MCF 10A (cell line): ENCODE data around the gene UBQLN4. TPM values are rescaled to one million over a fixed set of nuclear protein-coding genes. Genes with fewer than 3 reads are reported as not detected.
A peak's percentile ranks its signal among the peaks of the same experiment; 100 is the strongest.

Experiments
- BruUV-seq: library from RNA; stranded (reverse); fragments of 400-500 nt; replicated peaks from 2 replicates; lab custom pipeline; 2021; lab: Mats Ljungman, UMichigan
- CTCF ChIA-PET: fragments of 300-600 bp; sonication (Branson Sonifier 250); formaldehyde crosslinking; extraction: SDS; loops from one replicate; lab custom pipeline; 2021; ENCODE audit warnings: antibody characterized with exemption, inconsistent platforms; lab: Yijun Ruan, JAX
- POLR2A ChIA-PET: fragments of 300-600, 350-650 bp; sonication (Branson Sonifier 250); formaldehyde crosslinking; extraction: SDS; loops from one replicate; lab custom pipeline; 2020; ENCODE audit warnings: antibody characterized with exemption, inconsistent platforms; lab: Yijun Ruan, JAX
- DNase-seq: peaks from one replicate; pipeline ENCODE4 v3.0.0-alpha.2; 2018; ENCODE audit not compliant: unreplicated experiment
- H3K27ac Mint-ChIP-seq: one replicate; pipeline ENCODE4 v1.8.0; 2022; ENCODE audit warnings: mild to moderate bottlenecking, low read depth, mixed read lengths; ENCODE audit not compliant: unreplicated experiment
- H3K27me3 Mint-ChIP-seq: one replicate; pipeline ENCODE4 v1.8.0; 2022; ENCODE audit warnings: mixed read lengths; ENCODE audit not compliant: insufficient read depth, unreplicated experiment
- H3K36me3 Mint-ChIP-seq: one replicate; pipeline ENCODE4 v1.8.0; 2022; ENCODE audit warnings: mild to moderate bottlenecking, moderate library complexity, mixed read lengths; ENCODE audit not compliant: insufficient read depth, unreplicated experiment
- H3K4me1 Mint-ChIP-seq: one replicate; pipeline ENCODE4 v1.8.0; 2022; ENCODE audit warnings: mixed read lengths; ENCODE audit not compliant: insufficient read depth, unreplicated experiment
- H3K4me3 Mint-ChIP-seq: one replicate; pipeline ENCODE4 v1.8.0; 2022; ENCODE audit warnings: mild to moderate bottlenecking, moderate library complexity, mixed read lengths; ENCODE audit not compliant: unreplicated experiment
- H3K9me3 Mint-ChIP-seq: one replicate; pipeline ENCODE4 v1.8.0; 2022; ENCODE audit warnings: mixed read lengths; ENCODE audit not compliant: unreplicated experiment
- intact Hi-C: fragments of 100-400 bp; cut with micrococcal nuclease; formaldehyde crosslinking; loops from 2 replicates; pipeline ENCODE4 v1.14.1; 2022
- total RNA-seq: library from RNA; stranded (reverse); gene quantifications from 2 replicates; pipeline ENCODE4 v1.2.3, GENCODE V29; 2022
- TF ChIP-seq, protein P1 (sequence below): fragments of 200-600 bp; IDR thresholded peaks from one replicate; pipeline ENCODE4 v1.8.0; 2022; ENCODE audit warnings: antibody characterized with exemption, mild to moderate bottlenecking; ENCODE audit not compliant: unreplicated experiment

The UBQLN4 gene
- total RNA-seq, 1 experiment from 2014 or later: 49.0 TPM

DNA sequence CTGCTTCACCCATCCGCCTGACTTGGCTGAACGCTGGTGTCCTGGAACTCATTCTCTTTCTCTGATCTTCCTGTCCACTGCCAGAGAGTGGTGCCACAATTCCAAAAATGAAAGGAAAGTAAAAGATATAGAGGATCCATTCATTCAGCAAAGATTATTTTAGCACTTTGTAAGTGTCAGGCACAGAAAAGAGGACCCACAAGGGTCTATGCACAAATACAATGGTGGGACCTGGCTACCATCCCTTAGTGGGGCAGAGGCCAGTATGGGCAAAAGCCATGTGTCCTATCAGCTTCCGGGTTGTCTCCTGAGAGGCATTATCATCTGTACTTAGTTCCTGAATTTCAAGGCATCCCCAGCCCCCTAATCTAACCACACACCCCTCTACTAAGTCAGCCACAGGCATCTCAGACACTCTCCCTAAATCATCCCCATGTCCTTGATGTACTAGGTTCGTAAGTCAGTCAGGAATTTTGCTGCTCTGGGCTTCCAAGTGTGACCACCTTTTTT is 51.9 kb downstream of the UBQLN4 start:
- H3K27me3 Mint-ChIP-seq: no peaks in the 10 kb centered on the region
- ChIA-PET CTCF (interaction anchor here (0.6 to 7.9 kb wide), 17 partner anchors 11 to 795 kb away, joined by 3 to 71 read pairs (median 5); partner anchors contain the start of gene PMF1), POLR2A (interaction anchor here (0.6 to 6.0 kb wide), 16 partner anchors 7 to 281 kb away, joined by 3 to 61 read pairs (median 4); partner anchors contain the start of genes ARHGEF2, KHDC4, LAMTOR2 and SMG5)
- BruUV-seq: no TSS peak
- peak overlapping the region; percentile 74 for H3K4me3 Mint-ChIP-seq
- no peak for DNase-seq
- peak overlapping the region; percentile 94 for H3K27ac Mint-ChIP-seq
- TF ChIP-seq, protein P1, sequence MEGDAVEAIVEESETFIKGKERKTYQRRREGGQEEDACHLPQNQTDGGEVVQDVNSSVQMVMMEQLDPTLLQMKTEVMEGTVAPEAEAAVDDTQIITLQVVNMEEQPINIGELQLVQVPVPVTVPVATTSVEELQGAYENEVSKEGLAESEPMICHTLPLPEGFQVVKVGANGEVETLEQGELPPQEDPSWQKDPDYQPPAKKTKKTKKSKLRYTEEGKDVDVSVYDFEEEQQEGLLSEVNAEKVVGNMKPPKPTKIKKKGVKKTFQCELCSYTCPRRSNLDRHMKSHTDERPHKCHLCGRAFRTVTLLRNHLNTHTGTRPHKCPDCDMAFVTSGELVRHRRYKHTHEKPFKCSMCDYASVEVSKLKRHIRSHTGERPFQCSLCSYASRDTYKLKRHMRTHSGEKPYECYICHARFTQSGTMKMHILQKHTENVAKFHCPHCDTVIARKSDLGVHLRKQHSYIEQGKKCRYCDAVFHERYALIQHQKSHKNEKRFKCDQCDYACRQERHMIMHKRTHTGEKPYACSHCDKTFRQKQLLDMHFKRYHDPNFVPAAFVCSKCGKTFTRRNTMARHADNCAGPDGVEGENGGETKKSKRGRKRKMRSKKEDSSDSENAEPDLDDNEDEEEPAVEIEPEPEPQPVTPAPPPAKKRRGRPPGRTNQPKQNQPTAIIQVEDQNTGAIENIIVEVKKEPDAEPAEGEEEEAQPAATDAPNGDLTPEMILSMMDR: peak; percentile 14
- H3K9me3 Mint-ChIP-seq: no peaks in the 10 kb centered on the region
- H3K36me3 Mint-ChIP-seq: no peaks in the 10 kb centered on the region
- intact Hi-C loops: loop anchor here (1.0 to 5.0 kb wide), 4 partner anchors 53 to 376 kb away; partner anchors contain the start of gene LAMTOR2
- H3K4me1 Mint-ChIP-seq: peaks cover 38% of the 10 kb centered on the region

DNA sequence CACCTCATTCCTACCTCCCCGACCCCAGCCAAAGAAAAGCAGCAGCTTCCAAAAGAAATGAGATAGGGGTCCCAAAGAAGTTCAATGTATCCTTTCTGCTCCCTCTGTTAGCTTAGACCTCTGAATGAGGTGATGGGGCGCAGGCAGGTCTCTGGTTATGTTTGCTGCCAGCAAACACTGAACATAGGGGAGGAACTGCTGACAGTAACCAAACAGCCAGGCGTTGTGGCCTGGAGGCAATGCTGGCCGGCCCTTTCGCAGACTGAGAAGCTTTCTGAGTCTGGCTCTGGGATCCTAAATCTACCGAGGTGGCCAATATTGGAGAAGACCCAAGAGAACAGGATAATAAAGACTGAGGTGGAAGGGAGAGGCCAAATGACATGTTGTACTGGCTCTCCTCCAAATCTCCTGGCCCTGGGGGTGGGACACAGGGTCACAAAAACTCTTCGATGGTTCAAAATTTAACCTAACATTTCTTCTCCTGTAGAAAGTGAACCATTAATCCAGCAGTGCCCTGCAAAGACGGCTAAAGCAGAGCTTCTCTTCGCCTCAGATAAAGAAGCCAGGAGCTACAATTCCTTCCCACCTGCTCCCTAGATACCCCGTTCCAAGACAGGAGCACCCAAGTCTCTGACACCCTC is 52.5 kb downstream of the UBQLN4 start:
- CTCF ChIA-PET: interaction anchor here (0.5 to 7.9 kb wide), 13 partner anchors 11 to 794 kb away, joined by 3 to 71 read pairs (median 3); no protein-coding TSS in a partner anchor
- POLR2A ChIA-PET: interaction anchor here (0.6 to 6.0 kb wide), 15 partner anchors 10 to 201 kb away, joined by 3 to 61 read pairs (median 4); partner anchors contain the start of genes ARHGEF2, KHDC4, LAMTOR2 and SSR2
- Mint-ChIP-seq H3K4me3 (peak overlapping the region; percentile 74), H3K27me3 (no peaks in the 10 kb centered on the region), H3K27ac (peak overlapping the region; percentile 94), H3K4me1 (peaks cover 35% of the 10 kb centered on the region), H3K9me3 (no peaks in the 10 kb centered on the region), H3K36me3 (no peaks in the 10 kb centered on the region)
- TF ChIP-seq, protein P1: no peak
- no peak for DNase-seq
- BruUV-seq: no TSS peak
- intact Hi-C loops: loop anchor here (1.0 to 5.0 kb wide), 2 partner anchors 65 to 376 kb away; no protein-coding TSS in a partner anchor

DNA sequence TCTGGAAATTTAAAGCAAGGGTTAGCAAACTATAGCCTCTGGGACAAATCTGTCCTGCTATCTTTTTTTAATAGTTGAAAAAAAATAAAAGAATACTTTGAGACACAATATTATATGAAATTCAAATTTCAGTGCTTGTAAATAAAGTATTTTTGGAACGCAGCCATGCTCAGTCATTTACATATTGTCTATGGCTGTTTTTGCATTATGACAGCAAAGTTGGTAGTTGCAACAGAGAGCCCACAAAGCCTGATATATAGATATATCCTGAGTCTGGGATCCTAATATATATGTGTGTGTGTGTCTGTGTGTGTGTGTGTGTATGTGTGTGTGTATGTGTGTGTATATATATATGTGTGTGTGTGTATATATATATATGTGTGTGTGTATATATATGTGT is 53.6 kb downstream of the UBQLN4 start:
- H3K27me3 Mint-ChIP-seq: no peaks in the 10 kb centered on the region
- no peaks in the 10 kb centered on the region for H3K36me3 Mint-ChIP-seq
- no peaks in the 10 kb centered on the region for H3K9me3 Mint-ChIP-seq
- no peak for DNase-seq
- H3K4me1 Mint-ChIP-seq: peaks cover 35% of the 10 kb centered on the region
- no TSS peak for BruUV-seq
- intact Hi-C loops: loop anchor here (5.0 kb wide), 1 partner anchor 377 kb away; no protein-coding TSS in a partner anchor
- ChIA-PET POLR2A (interaction anchor here (0.9 to 5.5 kb wide), 3 partner anchors 52 to 66 kb away, joined by 3 to 61 read pairs (median 4); partner anchors contain the start of gene KHDC4), CTCF (interaction anchor here (0.7 to 7.9 kb wide), 4 partner anchors 9 to 1665 kb away, joined by 3 to 71 read pairs (median 8); no protein-coding TSS in a partner anchor)
- TF ChIP-seq, protein P1: no peak
- H3K27ac Mint-ChIP-seq: no peak overlapping the region
- H3K4me3 Mint-ChIP-seq: no peak overlapping the region

DNA sequence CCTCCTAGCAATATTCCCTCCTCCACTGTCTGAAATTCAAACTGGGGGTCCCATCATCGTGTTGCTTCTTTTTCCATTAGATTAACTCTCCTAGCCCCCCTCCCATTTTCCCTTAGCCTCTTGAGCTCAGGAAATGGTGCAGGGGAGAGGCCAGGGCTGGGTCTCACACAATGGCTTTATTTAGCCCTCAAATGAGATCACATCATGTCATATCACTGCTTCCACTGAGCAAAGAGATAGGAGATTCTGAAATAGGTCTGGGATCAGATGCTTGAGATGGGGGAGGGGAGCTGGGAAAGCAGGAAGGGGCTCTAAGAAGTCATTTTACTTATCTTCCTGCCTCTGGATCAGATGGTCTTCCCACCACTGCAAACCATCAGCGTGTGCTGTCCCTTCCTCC is 57.4 kb downstream of the UBQLN4 start:
- no peak overlapping the region for H3K27ac Mint-ChIP-seq
- CTCF ChIA-PET: interaction anchor here (0.6 to 9.4 kb wide), 6 partner anchors 8 to 70 kb away, joined by 3 to 175 read pairs (median 4); partner anchors contain the start of gene RXFP4
- TF ChIP-seq, protein P1: no peak
- POLR2A ChIA-PET: interaction anchor here (0.7 to 0.9 kb wide), 2 partner anchors 17 to 197 kb away, joined by 4 read pairs; no protein-coding TSS in a partner anchor
- intact Hi-C loops: no loop called here
- peaks cover 7% of the 10 kb centered on the region for H3K36me3 Mint-ChIP-seq
- BruUV-seq: no TSS peak
- H3K4me1 Mint-ChIP-seq: peaks cover 5% of the 10 kb centered on the region
- no peaks in the 10 kb centered on the region for H3K9me3 Mint-ChIP-seq
- no peaks in the 10 kb centered on the region for H3K27me3 Mint-ChIP-seq
- no peak for DNase-seq
- no peak overlapping the region for H3K4me3 Mint-ChIP-seq
